Umbilical cord (tissue), 2 donors: ENCODE data around the gene PPP1R7. TPM values are rescaled to one million over a fixed set of nuclear protein-coding genes. Genes with fewer than 3 reads are reported as not detected.
"Not testable (repeated sequence)": the region's sequence is repeated elsewhere in the genome, so short reads cannot be mapped to it uniquely, and the experiment has no call there.

Experiments
- DNase-seq: peaks from one replicate; pipeline ENCODE4 v3.0.0-alpha.2; 2015; ENCODE audit warnings: low spot score
- total RNA-seq: library from RNA; depleted of rRNA; stranded (reverse); fragments of >200 nt; gene quantifications from one replicate; pipeline ENCODE4 v1.2.3, GENCODE V29; 2014; ENCODE audit warnings: low replicate concordance; ENCODE audit not compliant: insufficient read depth

PPP1R7 gene, protein sequence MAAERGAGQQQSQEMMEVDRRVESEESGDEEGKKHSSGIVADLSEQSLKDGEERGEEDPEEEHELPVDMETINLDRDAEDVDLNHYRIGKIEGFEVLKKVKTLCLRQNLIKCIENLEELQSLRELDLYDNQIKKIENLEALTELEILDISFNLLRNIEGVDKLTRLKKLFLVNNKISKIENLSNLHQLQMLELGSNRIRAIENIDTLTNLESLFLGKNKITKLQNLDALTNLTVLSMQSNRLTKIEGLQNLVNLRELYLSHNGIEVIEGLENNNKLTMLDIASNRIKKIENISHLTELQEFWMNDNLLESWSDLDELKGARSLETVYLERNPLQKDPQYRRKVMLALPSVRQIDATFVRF
- total RNA-seq, result 33.5 TPM

DNA sequence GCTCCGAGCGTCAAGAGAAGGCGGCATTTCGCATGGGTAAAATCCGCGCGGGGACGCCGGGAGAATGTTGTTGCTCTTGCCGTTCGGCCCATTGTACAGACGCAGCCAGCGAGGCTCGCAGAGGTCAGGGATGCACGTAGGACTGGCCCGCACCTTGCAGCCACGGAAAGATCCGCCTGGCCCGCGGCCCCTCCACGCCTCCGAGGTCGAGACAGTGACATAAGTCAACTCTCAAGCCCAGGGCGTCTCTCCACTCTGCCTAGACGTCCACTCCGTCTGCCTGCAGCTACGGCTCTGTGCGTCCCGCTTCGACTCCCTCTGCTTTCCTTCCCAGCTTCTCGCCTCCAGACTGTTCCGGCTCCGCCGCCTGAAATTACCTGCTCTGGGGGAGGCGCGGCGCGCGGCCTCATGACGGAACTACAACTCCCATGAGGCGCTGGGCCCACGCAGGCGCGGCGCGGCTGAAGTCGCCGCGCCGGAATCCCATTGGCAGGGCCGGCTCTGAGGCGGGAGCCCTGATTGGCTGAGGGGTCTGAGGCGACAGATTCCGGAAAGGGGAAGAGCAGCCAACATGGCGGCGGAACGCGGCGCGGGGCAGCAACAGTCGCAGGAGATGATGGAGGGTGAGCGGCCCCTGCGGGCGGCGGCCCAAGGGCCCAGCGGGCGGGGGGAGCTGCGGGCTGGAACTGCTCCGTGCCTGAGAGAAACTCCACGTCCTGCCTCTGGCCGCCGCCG lies at the start of gene PPP1R7:
Gene PPP1R7 (plus strand): TSS at position 543 of the 735 bp plus-strand sequence. CDS start 29 bp downstream, at position 572.
- DNase-seq, result peak; percentile 97

DNA sequence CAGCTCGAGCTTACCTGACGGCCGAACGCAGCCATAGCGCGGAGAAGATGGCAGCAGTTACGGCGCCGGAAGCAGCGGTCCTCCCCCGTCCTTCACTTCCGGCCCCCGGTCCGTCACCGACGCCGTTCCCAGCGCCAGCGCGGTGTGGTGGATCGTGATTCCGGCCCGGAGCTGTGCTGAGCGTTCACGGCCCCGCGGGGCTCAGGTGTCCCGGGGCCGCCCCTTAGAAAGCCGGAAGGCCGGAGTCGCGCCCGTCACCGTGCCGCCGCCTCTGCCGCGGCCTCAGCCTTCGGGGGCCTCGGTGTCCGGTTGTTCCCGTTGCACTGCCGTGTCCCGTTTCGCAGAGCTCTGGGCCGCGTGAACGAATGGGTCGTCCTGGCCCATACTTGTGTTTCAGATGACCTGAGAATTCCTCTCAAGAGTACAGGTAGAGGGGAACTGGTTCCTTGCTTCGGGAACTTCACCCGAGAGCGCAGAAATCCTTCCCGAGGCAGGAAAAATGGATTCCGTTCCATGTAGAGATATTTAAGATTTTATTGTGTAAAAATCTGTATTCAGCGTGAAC lies 47.9 kb upstream of the PPP1R7 start, which contains the start of gene MTERF4:
Gene MTERF4 (minus strand): TSS at position 49 of the 565 bp plus-strand sequence. CDS start 14 bp downstream, at position 35.
- peak; percentile 86 for DNase-seq

DNA sequence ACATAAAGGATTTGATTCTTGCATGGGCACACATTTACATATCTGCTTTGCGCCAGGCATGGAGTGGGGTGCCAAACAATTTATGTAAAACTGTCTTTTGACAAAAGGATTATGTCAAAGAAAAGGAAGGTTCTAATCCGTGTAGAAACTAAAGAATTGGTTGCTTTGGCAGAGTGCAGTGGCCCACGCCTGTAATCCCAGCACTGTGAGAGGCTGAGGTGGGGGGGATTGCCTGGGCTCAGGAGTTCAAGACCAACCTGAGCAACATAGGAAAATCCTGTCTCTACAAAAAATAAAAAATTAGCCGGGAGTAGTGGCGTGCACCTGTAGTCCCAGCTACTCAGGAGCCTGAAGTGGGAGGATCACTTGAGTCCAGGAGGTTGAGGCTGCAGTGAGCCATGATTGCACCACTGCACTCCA lies 47.1 kb upstream of the PPP1R7 start:
- no peak for DNase-seq

DNA sequence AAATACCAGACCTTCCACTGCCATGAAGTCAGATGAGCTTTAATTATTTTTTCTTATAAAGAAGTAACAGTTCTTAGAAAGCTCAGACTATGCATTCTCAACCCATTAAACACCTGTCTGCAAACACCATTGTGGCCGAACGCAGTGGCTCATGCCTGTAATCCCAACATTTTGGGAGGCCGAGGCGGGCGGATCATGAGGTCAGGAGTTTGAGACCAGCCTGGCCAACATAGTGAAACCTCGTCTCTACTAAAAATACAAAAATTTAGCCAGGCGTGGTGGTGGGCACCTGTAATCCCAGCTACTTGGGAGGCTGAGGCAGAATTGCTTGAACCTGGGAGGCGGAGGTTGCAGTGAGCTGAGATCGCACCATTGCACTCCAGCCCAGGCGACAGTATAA lies 45.7 kb upstream of the PPP1R7 start:
- not testable (repeated sequence) for DNase-seq

DNA sequence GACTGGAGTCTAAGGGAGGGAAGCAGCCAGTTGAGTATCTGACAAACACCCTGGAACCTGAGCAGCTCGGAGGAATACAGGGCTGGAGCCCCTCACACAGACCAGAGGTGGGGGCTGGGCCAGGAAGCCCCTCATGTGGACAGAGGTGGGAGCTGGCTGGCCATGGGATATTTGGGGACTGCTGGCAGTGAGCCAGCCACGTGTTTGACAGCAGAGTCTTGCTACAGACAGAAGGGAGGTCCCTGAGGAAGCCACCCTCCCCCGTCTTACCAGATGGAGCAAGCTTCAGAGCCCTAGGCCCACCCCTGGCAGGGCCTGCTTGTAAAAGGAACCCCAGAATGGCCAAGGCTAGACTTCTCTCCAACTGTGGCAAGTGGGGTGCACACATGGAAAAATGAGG lies 44.6 kb upstream of the PPP1R7 start:
- no peak for DNase-seq

DNA sequence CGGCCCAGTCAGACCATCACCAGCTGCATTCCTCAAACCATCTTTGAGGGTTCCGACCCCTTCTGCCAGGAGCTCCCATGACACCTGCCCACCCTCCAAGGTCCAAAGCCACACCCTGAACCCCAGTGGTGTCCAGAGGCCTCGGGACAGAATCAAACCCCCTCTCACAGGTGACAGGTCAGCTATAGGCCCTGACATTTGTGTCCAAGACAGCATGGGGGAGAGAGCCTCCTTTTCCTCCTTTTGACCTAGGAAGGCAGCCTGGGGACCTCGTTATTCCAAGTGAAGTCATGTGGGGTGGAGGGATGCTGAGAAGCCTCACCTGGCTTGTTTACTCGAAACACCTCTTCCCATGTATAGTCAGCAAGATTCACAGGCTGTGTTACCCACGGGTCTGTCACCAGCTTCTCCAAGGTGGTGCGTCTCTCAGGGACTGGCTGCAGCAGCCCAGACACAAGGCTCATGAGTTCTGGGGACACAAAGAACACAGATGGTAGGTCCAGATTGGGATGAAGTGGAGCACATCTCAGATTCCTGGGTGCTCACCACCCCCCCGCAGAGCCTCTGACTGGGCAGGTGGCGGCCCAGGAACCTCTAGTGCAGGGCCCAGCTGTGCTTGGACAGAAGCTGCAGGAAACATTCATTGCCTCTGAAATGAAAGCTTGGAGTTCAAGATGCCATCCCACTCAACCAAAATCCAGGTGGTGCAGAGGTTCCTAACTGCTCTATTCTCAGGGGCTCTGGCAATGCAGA lies 43.1 kb upstream of the PPP1R7 start:
- DNase-seq, result no peak

DNA sequence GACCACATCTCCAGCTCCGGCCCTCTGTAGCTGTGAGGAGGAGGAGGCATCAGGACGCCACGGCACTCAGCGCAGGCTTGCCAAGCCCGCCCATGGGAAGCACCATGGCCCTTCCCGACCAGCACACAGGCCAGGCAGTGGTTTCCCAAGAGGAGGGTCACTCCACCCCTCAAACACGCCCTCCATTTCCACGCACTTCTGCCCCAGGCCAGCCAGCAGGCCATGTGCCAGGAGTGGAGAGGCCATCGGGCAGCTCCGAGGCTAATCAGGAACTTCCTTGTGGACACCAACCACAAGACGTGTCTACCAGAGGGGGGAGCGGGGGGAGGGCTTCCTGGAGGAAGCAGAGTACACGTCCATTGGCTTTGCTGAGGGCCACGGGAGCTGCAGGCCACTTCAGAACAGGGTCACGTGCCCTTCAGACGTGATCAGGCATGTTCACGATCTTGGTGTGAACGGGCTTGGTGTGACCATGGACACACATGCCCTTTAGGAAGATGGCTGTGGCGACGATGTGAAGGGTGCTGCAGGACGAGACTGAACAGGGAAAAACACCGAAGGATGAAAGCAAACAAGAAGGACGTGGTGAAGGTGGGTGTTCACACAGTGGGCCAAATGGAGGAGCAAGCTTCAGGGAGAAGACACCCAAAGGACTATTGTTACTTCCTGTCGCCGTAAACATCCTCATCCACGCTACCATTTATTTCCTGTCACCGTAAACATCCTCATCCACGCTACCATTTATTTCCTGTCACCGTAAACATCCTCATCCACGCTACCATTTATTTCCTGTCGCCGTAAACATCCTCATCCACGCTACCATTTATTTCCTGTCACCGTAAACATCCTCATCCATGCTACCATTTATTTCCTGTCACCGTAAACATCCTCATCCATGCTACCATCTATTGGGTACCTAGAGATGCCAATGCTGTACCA lies 41.7 kb upstream of the PPP1R7 start:
- DNase-seq, result no peak

DNA sequence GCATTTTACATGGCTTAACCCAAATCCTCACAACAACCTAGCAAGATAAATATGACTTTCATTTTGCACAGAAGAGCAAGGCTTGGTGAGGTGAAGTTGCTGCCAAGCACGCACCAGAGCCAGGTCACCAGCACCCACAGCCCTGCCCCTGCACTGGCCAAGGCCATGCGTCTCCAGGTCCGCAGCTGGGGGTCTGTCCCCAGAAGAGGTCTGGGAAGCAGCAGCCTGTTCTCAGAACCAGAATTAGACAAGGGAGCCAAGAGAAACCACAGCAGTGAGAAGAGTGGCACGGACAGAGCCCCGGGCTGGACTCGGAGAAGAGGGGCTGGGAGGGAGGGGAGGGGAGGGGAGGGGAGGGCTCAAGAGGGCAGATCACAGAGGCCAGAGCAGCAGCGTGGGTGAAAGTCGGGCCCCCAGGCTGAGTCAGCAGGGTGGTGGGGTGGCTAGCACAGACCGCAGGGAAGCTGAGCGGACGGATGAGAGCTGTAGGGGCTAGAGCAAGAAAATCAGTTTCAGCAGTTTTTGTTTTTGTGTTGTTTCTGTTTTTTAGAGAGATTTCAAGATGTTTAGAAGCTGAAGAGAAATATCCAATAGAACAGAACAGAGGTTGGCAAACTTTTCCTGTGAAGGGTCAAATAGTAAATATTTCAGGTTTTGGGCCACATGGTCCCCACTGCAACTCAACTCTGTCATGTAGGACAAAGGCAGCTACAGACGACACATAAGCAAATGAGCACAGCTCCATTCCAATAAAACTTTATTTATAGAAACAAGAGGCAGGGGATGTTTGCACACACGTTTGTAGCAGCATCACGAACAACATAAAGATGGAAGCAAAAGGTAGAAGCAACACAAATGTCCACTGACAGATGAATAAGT lies 40.8 kb upstream of the PPP1R7 start:
- no peak for DNase-seq

DNA sequence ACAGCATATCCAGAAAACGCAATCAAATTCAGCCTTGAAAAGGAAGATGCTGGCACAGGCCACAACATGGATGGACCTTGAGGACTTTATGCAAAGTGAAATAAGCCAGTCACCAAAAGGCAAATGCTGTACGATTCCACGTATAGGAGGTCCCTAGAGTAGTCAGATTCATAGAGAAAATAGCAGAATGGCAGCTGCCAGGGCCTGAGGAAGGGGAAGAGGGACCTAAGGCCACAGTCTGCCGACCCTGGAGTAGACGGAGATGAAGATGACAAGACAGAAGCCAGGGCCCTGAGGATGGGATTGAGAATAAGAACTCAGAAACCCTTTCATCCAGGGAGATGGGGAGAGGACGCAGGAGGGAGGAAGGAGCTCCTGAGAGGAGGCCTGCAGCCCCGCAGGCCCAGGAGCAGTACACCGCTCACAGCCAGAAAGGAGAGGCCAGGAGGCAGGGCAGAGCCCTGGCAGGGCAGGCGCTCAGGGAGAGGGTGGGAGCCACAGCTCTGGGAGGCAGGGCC lies 40.1 kb upstream of the PPP1R7 start:
- no peak for DNase-seq

DNA sequence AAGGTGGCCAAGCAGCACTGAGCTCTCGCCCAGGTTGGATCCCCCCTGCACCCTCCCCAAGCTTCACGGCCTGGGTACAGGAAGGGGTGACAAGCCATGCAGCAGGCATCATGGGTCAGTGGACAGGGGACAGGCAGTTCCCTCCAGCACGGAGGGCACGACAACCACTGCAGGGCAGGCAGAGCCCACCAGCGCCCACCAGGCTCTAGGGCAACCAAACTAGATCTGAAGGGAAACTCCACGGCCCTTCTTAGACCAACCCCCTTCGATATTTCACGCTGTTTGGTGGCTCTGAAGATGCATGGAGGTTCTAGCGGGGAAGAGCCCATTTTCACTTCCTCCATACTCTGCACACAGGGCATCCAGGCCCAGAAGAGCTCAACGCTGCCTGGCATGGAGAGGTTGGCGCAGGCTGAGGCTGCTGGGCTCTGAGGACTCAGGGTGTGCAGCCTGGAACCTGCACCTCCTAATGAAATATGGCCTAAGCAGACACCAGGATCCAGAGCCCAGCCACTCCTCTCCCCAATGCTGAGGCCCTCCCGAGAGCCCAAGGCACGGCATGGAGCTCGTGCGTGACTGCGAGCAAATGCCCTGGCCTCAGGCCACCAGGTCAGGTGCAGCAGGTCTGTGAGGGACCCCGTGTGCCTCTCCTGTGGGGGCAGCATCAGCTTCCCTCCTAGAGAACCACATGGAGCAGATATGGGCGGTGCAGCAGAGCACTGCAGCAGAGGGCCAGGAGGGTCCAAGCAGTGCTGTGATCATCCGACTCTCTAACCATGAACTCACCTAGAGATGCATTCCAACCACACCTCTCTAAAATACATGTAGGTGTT lies 39.4 kb upstream of the PPP1R7 start:
- DNase-seq, result no peak

DNA sequence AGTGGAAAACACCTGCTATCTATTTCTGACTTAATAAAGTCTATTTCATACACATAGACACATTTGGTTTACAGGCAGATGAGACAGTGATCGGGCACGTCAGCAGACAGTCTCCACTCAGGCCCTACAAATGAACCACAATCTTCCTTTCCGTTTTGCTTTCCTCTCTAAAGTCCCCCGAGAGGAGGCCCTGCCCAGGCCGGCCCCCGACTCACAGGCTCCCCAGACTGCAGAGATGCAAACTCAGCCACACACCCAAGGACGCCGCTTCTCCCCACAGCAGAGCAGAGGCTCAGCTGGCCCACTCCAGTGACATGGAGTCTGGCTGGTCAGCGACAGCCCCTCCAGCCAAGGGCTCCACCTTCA lies 38.8 kb upstream of the PPP1R7 start:
- no peak for DNase-seq

DNA sequence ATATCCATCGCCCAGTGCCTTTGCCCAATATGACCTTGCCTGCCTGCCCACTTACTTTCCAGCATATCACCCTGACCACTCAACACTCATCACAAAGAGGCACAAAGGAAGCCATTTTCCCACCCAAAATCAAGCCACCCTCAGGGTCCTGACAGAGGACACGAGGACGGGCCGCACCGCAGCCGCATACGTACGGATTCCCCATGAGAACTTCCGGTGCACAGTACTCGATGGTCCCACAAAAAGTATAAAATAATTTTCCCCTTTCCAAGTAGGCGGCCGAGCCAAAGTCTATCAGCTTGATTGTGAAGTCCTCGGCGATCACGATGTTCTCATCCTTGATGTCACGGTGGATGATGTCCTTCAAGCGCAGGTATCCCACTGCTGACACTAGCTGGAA lies 38.2 kb upstream of the PPP1R7 start:
- DNase-seq, result no peak

DNA sequence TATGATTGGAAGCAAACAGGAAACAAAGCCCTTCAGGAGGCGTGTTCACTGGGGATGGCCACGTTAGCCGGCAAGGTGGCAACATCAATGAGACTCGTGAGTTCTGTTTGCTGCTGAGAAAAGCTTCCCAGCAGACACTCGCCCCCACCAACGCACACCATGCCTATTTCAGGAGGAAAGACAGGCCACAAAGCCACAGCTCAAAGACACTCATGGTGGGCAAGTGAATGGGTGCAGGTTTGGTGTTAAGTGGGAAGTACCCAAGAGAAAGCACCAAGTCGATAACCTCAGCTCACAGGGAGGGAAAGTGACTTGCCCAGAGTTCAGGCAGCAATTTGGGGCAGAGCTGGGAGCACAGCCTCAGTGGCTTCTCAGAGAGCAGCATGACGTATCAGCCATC lies 37.7 kb upstream of the PPP1R7 start:
- DNase-seq, result no peak

DNA sequence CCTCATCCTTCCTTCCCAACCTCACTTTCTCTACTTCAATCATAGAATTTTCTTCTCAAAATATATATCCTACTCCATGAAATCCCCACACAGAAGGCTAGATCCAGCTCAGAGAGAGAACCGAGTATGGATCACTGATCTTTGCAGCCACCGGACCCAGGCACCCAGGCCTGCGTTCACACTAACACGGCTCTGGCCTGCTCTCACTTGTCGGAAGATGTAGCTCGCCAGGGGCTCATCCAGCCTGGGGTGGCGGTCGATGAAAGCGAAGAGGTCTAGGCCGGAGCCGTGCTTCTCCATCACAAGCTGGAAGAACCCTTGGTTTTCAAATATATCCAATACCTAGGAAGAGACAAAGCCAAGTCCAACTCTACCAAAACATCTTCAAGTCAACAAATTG lies 35.4 kb upstream of the PPP1R7 start:
- DNase-seq, result no peak

DNA sequence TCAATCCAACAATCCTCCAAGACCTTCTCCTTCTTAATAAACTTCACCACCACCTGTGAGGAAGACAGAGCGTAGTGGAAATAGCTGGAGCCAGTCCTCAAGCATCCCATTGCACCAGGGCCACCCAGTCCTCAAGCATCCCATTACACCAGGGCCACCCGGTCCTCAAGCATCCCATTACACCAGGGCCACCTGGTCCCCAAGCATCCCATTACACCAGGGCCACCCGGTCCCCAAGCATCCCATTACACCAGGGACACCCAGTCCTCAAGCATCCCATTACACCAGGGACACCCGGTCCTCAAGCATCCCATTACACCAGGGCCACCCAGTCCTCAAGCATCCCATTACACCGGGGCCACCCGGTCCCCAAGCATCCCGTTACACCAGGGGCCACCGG lies 34.9 kb upstream of the PPP1R7 start:
- DNase-seq, result no peak

DNA sequence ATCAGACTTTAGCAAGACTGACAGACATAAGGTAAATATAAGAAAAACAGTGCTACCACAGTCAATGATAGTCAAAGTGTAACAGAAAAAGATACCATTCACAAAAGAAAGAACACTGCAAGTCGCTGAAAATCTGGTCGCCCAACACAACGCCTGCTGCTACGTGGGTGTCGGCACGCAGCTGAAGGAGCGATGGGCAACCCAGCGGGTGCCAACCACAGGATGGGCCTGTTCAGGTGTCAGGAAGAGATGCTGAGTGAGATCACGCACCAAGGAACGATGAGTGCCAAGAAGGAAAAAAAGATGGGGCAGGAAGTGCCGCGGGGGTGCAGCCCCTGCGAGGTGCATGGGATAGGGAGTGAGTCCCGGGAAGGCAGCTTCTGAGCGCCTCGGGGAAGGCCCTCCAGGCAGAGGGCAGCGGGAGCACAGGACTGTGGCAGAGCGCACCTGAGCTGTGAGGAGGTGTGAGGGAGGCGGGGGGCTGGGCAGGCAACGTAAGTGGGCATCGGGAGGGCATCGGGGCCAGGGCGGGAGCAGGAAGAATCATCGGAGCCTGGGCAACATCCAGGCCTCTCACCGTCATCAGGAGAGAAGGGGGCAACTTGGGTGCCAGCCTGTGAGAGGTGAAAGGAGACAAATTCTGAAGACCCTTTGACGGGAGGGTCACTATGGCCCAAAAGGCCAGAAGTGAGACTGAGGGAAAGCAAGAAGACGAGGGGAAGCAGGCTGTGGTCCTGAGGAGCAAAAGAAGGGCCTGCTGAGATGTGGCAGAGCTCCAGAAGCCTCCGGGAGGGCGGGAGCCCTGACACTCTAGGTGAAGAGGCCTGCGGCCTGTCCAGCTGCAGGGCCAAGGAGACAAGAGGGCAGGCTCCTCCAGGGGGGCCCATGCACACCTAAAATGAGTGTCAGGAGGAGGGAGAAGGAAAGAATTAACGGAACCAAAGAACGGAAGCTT lies 33.4 kb upstream of the PPP1R7 start:
- DNase-seq, result no peak

DNA sequence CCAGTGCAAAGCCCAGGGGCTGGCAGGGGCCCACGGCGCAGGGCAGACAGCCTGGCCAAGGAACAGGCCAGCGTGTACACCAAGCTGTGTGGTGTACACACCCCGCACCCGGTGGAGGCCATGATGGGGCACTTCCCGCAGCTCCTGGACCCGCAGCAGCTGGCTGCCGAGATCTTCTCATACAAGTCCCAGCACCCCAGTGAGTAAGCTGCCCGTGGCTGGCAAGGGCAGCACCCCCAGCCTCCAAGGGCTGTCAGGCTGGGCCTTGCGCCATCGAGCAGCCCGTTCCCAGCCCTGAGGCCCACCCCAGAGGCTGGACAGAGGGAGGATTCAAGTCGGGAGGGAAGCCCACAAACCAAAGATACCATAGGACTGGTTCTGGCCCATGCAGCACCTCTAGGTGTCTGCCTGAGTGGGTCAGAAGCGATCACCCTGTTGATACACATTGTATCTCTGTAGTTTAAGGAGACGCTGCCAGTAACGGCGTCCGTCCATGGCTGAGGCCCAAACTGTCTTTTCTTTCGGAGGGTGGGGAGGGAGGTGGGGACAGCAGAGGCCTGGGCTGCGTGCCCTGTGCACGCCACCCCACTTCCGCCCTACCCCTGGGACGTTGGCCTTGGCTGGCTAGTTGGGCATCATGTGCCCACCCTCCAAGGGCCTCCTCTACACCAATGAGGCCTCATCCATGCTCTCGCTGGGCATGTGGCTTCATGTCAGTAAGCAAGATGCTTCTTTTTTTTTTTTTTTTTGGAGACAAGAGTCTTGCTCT lies 31.3 kb upstream of the PPP1R7 start:
- no peak for DNase-seq
